Measurements from ENCODE around the gene CWC27.

Gene CWC27

DNA sequence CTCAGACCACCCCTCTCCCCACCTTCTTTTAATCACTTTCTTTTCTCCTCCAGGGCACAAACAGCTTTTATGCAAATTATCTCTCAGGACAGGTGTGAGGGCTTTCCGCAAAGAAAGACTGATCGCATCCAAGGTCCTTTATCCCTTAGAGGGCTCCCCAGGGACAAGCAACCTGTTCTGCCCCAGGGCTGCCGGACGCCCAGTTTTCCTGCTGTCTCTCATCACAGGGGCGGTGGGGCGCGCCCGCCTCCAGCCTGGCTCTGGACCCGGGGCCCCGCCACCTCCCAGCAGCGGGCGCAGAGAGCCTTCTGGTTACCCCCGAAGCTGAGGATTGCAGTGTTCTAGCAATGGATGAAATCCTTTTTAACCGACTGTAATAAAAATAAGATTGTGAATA is 266.1 kb downstream of the CWC27 start:
- H3K9ac ChIP-seq (ENCODE audit: low read depth, low read length): no peak overlapping the region
- no peaks in the 10 kb centered on the region for H3K79me2 ChIP-seq (ENCODE audit: insufficient read depth, low read length)
- H3K9me3 ChIP-seq (ENCODE audit: insufficient read depth, low read length, severe bottlenecking): no peaks in the 10 kb centered on the region
- no peaks in the 10 kb centered on the region for H4K20me1 ChIP-seq (ENCODE audit: insufficient read depth, low read length)
- no peak overlapping the region for H3K27ac ChIP-seq (ENCODE audit: low read length)
- H3K4me3 ChIP-seq (ENCODE audit: low read depth in 1 of 2, low read length in 2 of 2): no peak overlapping the region
- peaks cover 20% of the 10 kb centered on the region for H3K4me1 ChIP-seq (ENCODE audit: insufficient read depth, low read length)
- no peak overlapping the region; the same call in 1 of the 2 replicates for H3K4me2 ChIP-seq (ENCODE audit: insufficient read depth, low read length)
- no peaks in the 10 kb centered on the region for H3K27me3 ChIP-seq (ENCODE audit: insufficient read depth, low read length, poor library complexity)
- DNase-seq: no peak
- no peaks in the 10 kb centered on the region for H3K36me3 ChIP-seq (ENCODE audit: insufficient read depth, low read length)
- ATAC-seq (ENCODE audit: insufficient read depth, low read depth): no peak
- 0 out of 2 replicates have a peak overlapping the region, but pooled peaks have one; percentile 78 for H2AFZ ChIP-seq (ENCODE audit: low read depth, low read length)
- TF ChIP-seq, protein P1, sequence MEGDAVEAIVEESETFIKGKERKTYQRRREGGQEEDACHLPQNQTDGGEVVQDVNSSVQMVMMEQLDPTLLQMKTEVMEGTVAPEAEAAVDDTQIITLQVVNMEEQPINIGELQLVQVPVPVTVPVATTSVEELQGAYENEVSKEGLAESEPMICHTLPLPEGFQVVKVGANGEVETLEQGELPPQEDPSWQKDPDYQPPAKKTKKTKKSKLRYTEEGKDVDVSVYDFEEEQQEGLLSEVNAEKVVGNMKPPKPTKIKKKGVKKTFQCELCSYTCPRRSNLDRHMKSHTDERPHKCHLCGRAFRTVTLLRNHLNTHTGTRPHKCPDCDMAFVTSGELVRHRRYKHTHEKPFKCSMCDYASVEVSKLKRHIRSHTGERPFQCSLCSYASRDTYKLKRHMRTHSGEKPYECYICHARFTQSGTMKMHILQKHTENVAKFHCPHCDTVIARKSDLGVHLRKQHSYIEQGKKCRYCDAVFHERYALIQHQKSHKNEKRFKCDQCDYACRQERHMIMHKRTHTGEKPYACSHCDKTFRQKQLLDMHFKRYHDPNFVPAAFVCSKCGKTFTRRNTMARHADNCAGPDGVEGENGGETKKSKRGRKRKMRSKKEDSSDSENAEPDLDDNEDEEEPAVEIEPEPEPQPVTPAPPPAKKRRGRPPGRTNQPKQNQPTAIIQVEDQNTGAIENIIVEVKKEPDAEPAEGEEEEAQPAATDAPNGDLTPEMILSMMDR (IDR thresholded peaks at IDR 0.05; ENCODE audit: borderline replicate concordance, extremely low read depth, low read length, poor library complexity, severe bottlenecking): no peak
- no peak for TF ChIP-seq EZH2 (IDR thresholded peaks at IDR 0.05; ENCODE audit: borderline replicate concordance, low read depth, low read length, severe bottlenecking)

DNA sequence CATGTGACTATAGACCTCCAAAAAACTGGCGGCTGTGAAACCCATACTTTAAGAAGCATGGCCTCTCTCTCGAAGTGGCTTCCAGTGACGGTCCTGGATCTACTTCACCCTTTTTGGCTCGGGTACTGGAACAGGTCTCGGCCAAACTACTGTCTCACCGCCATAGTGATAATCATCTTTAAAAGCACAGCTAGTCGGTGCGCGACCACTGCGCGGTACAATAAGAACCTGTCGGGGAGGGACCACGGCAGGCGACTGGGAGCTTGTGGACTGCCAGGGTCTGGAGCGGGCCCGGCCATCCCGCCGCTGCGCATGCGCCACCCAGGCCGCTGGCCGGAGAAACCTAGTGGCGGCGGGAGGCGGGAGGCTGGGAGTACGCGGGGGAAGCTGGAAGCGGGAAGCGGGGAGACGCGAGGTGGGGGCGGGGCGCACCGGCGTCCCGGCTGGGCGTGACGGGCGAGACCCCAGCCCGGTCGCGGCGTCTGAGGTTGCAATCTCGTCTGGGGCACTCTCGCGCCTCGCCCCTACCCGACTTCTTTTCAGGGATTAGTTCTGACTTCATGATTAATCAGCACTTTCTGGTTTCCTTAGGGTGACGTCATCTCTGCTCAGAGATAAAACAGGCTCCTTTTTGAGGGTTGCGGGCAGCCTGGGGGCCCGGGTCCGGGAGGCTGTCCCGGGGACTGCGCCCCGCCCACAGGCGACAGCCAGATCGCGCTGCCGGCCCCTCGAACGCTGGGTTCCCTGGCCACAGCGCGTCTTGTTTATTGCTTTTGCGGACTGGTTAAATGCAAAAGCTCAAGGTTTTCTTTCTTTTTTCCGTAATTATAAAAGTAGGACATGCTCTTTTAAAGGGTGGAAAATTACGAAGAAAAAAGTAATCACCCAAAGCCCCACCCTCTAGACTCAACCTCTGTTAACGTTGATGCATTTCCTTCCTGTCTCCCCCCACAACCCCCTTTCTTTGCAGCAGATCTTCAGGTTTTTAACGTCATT is 266.8 kb downstream of the CWC27 start:
- Histone ChIP-seq H4K20me1 (ENCODE audit: insufficient read depth, low read length) (no peaks in the 10 kb centered on the region), H3K79me2 (ENCODE audit: insufficient read depth, low read length) (no peaks in the 10 kb centered on the region), H3K4me1 (ENCODE audit: insufficient read depth, low read length) (peaks cover 20% of the 10 kb centered on the region), H3K27ac (ENCODE audit: low read length) (peak overlapping the region; percentile 71), H3K4me2 (ENCODE audit: insufficient read depth, low read length) (peak overlapping the region; percentile 60), H3K9ac (ENCODE audit: low read depth, low read length) (peak overlapping the region; percentile 45), H3K36me3 (ENCODE audit: insufficient read depth, low read length) (no peaks in the 10 kb centered on the region), H3K27me3 (ENCODE audit: insufficient read depth, low read length, poor library complexity) (no peaks in the 10 kb centered on the region), H3K9me3 (ENCODE audit: insufficient read depth, low read length, severe bottlenecking) (no peaks in the 10 kb centered on the region), H2AFZ (ENCODE audit: low read depth, low read length) (peak overlapping the region; percentile 78), H3K4me3 (ENCODE audit: low read depth in 1 of 2, low read length in 2 of 2) (peak overlapping the region; percentile 13 to 54; a peak in 3 of 4 replicates)
- TF ChIP-seq, protein P1 (IDR thresholded peaks at IDR 0.05; ENCODE audit: borderline replicate concordance, extremely low read depth, low read length, poor library complexity, severe bottlenecking): no peak
- TF ChIP-seq EZH2 (IDR thresholded peaks at IDR 0.05; ENCODE audit: borderline replicate concordance, low read depth, low read length, severe bottlenecking): no peak
- ATAC-seq (ENCODE audit: insufficient read depth, low read depth) (peak; percentile 89), DNase-seq (peak; percentile 79)

DNA sequence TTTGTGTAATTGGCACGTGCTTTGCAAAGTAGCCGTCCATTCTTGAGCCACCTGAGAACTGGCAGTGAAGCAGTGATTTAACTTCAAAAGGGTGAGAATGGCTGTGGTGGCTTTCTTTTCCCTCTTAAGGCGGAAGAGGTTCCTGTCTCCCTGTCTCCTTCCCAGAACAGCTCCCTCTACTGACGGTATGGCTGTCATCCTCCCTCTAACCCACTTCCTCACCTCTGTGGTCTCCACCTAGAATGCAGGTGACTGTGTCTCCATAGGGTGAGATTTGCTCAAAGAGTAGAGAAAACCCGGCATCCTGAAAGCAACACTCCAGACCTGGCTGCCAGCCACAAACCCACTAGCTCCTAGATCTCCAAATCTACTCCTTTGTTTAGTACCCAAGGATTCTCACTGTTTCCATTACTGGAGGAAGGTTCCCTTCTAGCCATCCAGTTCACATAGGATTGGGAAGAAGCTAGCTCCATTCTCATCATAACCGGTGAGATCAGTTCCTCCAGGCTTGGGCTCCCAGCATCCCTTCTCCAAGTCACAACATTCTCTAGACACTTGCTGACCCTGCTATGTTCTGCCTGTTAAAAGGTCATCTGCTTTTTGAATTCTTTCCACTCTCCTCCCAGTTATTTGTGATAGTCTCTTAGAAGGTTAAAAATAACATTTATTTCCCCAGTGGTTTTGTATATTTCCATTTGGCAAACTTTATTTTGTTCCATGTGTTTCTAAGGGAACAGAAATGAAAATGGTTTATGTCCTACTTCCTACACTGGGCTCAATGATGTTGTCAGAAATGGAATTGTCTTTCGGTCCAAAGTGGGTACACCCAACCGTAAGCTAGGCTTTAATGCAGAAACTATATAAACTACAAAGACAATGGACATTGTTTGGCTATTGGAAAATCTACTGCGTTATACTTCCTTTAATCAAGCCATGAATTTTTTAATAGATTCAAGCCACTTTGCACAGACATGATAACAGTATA is 269.4 kb downstream of the CWC27 start:
- H2AFZ ChIP-seq (ENCODE audit: low read depth, low read length): no peak overlapping the region
- H4K20me1 ChIP-seq (ENCODE audit: insufficient read depth, low read length): no peaks in the 10 kb centered on the region
- ATAC-seq (ENCODE audit: insufficient read depth, low read depth) (no peak), DNase-seq (no peak)
- no peak overlapping the region for H3K4me2 ChIP-seq (ENCODE audit: insufficient read depth, low read length)
- H3K27ac ChIP-seq (ENCODE audit: low read length): no peak overlapping the region
- TF ChIP-seq EZH2 (IDR thresholded peaks at IDR 0.05; ENCODE audit: borderline replicate concordance, low read depth, low read length, severe bottlenecking): no peak
- TF ChIP-seq, protein P1 (IDR thresholded peaks at IDR 0.05; ENCODE audit: borderline replicate concordance, extremely low read depth, low read length, poor library complexity, severe bottlenecking): peak; percentile 46
- H3K9ac ChIP-seq (ENCODE audit: low read depth, low read length): no peak overlapping the region
- H3K4me3 ChIP-seq (ENCODE audit: low read depth in 1 of 2, low read length in 2 of 2): no peak overlapping the region
- no peaks in the 10 kb centered on the region for H3K9me3 ChIP-seq (ENCODE audit: insufficient read depth, low read length, severe bottlenecking)
- H3K79me2 ChIP-seq (ENCODE audit: insufficient read depth, low read length): no peaks in the 10 kb centered on the region
- H3K27me3 ChIP-seq (ENCODE audit: insufficient read depth, low read length, poor library complexity): no peaks in the 10 kb centered on the region
- H3K36me3 ChIP-seq (ENCODE audit: insufficient read depth, low read length): no peaks in the 10 kb centered on the region
- peaks cover 20% of the 10 kb centered on the region for H3K4me1 ChIP-seq (ENCODE audit: insufficient read depth, low read length)

All from DND-41 (cell line).